WTC11 (cell line): ENCODE results near the gene STK35. TPM values are rescaled to one million over a fixed set of nuclear protein-coding genes. Genes with fewer than 3 reads are reported as not detected.

Experiments used
- ATAC-seq: fragments of 200-7000 bp; cut with Tn5 transposase; 2 replicates; pipeline ENCODE4 v1.10.0; 2021; ENCODE audit warnings: mild to moderate bottlenecking, moderate library complexity
- CTCF ChIA-PET: fragments of 300-600 bp; sonication (Branson Sonifier 250); formaldehyde crosslinking; loops from one replicate; lab custom pipeline; 2021; ENCODE audit warnings: antibody characterized with exemption; lab: Charles Lee
- POLR2A ChIA-PET: fragments of 350-600 bp; sonication (Branson Sonifier 250); formaldehyde crosslinking; loops from one replicate; lab custom pipeline; 2021; ENCODE audit warnings: antibody characterized with exemption; lab: Charles Lee
- DNase-seq: peaks from one replicate; pipeline ENCODE4 v3.0.0; 2021; ENCODE audit warnings: low spot score
- H3K27ac Mint-ChIP-seq: 2 replicates; pipeline ENCODE4 v1.8.0; 2021; ENCODE audit warnings: mixed read lengths
- H3K27me3 Mint-ChIP-seq: 2 replicates; pipeline ENCODE4 v1.8.0; 2021; ENCODE audit warnings: low read depth, mild to moderate bottlenecking, moderate library complexity, mixed read lengths
- H3K36me3 Mint-ChIP-seq: 2 replicates; pipeline ENCODE4 v1.8.0; 2021; ENCODE audit warnings: mixed read lengths
- H3K4me1 Mint-ChIP-seq: 2 replicates; pipeline ENCODE4 v1.8.0; 2022; ENCODE audit warnings: mixed read lengths
- H3K4me3 Mint-ChIP-seq: 2 replicates; pipeline ENCODE4 v1.8.0; 2021; ENCODE audit warnings: mild to moderate bottlenecking, moderate library complexity, mixed read lengths
- H3K9me3 Mint-ChIP-seq: 2 replicates; pipeline ENCODE4 v1.8.0; 2021; ENCODE audit warnings: mixed read lengths
- ATF1 ChIP-seq: sonication (generic); formaldehyde crosslinking; IDR thresholded peaks from 2 replicates; pipeline ENCODE4 v1.8.1; 2023; ENCODE audit warnings: mild to moderate bottlenecking, moderate library complexity, missing genetic modification reagents
- ATF2 ChIP-seq: sonication (generic); formaldehyde crosslinking; IDR thresholded peaks from 2 replicates; pipeline ENCODE4 v1.8.1; 2022; ENCODE audit warnings: low read depth, missing genetic modification reagents, borderline replicate concordance
- CBFB ChIP-seq: sonication (generic); formaldehyde crosslinking; IDR thresholded peaks from 2 replicates; pipeline ENCODE4 v1.8.1; 2022; ENCODE audit warnings: mild to moderate bottlenecking, low read depth, missing genetic modification reagents
- ELF4 ChIP-seq: sonication (generic); formaldehyde crosslinking; IDR thresholded peaks from 2 replicates; pipeline ENCODE4 v1.8.1; 2022; ENCODE audit warnings: low read depth, mild to moderate bottlenecking, moderate library complexity, missing genetic modification reagents
- ERG ChIP-seq: fragments of 250-450 bp; sonication (Bioruptor Pico); IDR thresholded peaks from 2 replicates; pipeline ENCODE4 v1.8.0; 2021; ENCODE audit warnings: mild to moderate bottlenecking
- FOXJ3 ChIP-seq: sonication (generic); formaldehyde crosslinking; IDR thresholded peaks from 2 replicates; pipeline ENCODE4 v1.9.0; 2021; ENCODE audit warnings: missing genetic modification reagents, mild to moderate bottlenecking, borderline replicate concordance
- MLX ChIP-seq: sonication (generic); formaldehyde crosslinking; IDR thresholded peaks from 2 replicates; pipeline ENCODE4 v1.8.1; 2023; ENCODE audit warnings: mild to moderate bottlenecking, missing genetic modification reagents, moderate library complexity
- MXD4 ChIP-seq: fragments of 250-450 bp; sonication (Bioruptor Pico); IDR thresholded peaks from 2 replicates; pipeline ENCODE4 v1.8.0; 2021; ENCODE audit warnings: mild to moderate bottlenecking, moderate library complexity, borderline replicate concordance
- NFATC4 ChIP-seq: fragments of 250-450 bp; sonication (Bioruptor Pico); IDR thresholded peaks from 2 replicates; pipeline ENCODE4 v1.9.0; 2021; ENCODE audit warnings: mild to moderate bottlenecking
- NR3C1 ChIP-seq: sonication (generic); formaldehyde crosslinking; conservative IDR thresholded peaks from 2 replicates; pipeline ENCODE4 v1.8.1; 2023; ENCODE audit warnings: low read depth, mild to moderate bottlenecking, missing genetic modification reagents
- OVOL2 ChIP-seq: fragments of 250-450 bp; sonication (Bioruptor Pico); IDR thresholded peaks from 2 replicates; pipeline ENCODE4 v1.9.0; 2021; ENCODE audit warnings: mild to moderate bottlenecking, borderline replicate concordance
- RORB ChIP-seq: fragments of 250-450 bp; sonication (Bioruptor Pico); IDR thresholded peaks from 2 replicates; pipeline ENCODE4 v1.9.0; 2021; ENCODE audit warnings: mild to moderate bottlenecking
- SOX15 ChIP-seq: fragments of 250-450 bp; sonication (Bioruptor Pico); IDR thresholded peaks from 2 replicates; pipeline ENCODE4 v1.9.0; 2021; ENCODE audit warnings: mild to moderate bottlenecking
- SP1 ChIP-seq: sonication (generic); formaldehyde crosslinking; conservative IDR thresholded peaks from 2 replicates; pipeline ENCODE4 v1.8.1; 2022; ENCODE audit warnings: missing genetic modification reagents
- TCF7 ChIP-seq: sonication (generic); formaldehyde crosslinking; IDR thresholded peaks from 2 replicates; pipeline ENCODE4 v1.8.0; 2022; ENCODE audit warnings: mild to moderate bottlenecking, low read depth, missing genetic modification reagents, moderate library complexity
- TP53 ChIP-seq: sonication (generic); formaldehyde crosslinking; IDR thresholded peaks from 2 replicates; pipeline ENCODE4 v1.8.1; 2023; ENCODE audit warnings: mild to moderate bottlenecking, missing genetic modification reagents
- ZNF317 ChIP-seq: sonication (generic); formaldehyde crosslinking; IDR thresholded peaks from 2 replicates; pipeline ENCODE4 v1.8.1; 2023; ENCODE audit warnings: low read depth, mild to moderate bottlenecking, moderate library complexity, missing genetic modification reagents, borderline replicate concordance
- ZNF416 ChIP-seq: fragments of 250-450 bp; sonication (Bioruptor Pico); IDR thresholded peaks from 2 replicates; pipeline ENCODE4 v1.9.0; 2021; ENCODE audit warnings: mild to moderate bottlenecking, inconsistent platforms
- total RNA-seq: library from RNA; stranded (reverse); gene quantifications from 3 replicates; pipeline ENCODE4 v1.2.3, GENCODE V29; 2021
- TF ChIP-seq, protein P1 (sequence below): sonication (generic); formaldehyde crosslinking; conservative IDR thresholded peaks from 2 replicates; pipeline ENCODE4 v1.8.1; 2022; ENCODE audit warnings: mild to moderate bottlenecking, missing genetic modification reagents
- TF ChIP-seq, protein P2 (sequence below): sonication (generic); formaldehyde crosslinking; IDR thresholded peaks from 2 replicates; pipeline ENCODE4 v1.8.1; 2023; ENCODE audit warnings: mild to moderate bottlenecking, moderate library complexity, missing genetic modification reagents
- TF ChIP-seq, protein P3 (sequence below): sonication (generic); formaldehyde crosslinking; IDR thresholded peaks from 2 replicates; pipeline ENCODE4 v1.8.0; 2023; ENCODE audit warnings: missing genetic modification reagents
- TF ChIP-seq, protein P4 (sequence below): sonication (generic); formaldehyde crosslinking; IDR thresholded peaks from 2 replicates; pipeline ENCODE4 v1.8.0; 2023; ENCODE audit warnings: mild to moderate bottlenecking, missing genetic modification reagents

Gene STK35
- total RNA-seq, 1 experiment from 2014 or later, result 37.2 TPM

DNA sequence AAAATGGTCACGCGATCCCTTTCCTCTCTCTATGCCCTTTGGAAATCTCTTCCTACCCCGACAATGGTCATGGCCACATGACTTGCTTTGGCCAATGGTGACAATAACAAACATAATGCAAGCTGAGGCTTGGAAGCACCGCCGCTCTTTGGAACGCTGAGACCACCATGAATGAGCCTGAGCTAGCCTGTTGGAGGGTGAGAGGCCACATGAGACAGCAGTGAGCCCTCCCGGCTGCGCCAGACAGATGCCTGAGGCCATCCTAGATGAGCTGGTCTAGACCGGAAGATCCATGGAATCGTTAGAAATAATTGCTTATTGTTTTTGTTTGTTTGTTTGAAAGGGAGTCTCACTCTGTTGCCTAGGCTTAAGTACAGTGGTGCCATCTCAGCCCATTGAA is 64.2 kb downstream of the STK35 start:
- H3K27me3 Mint-ChIP-seq, result no peaks in the 10 kb centered on the region
- CTCF ChIA-PET, result no interaction called here
- H3K4me3 Mint-ChIP-seq, result no peak overlapping the region

GRCh38 chr20:2167112-2167511 is 65.5 kb downstream of the STK35 start:
- H3K36me3 Mint-ChIP-seq, result no peaks in the 10 kb centered on the region
- TF ChIP-seq ZNF317 (no peak), SOX15 (CRISPR knock-in tag) (no peak), TP53 (CRISPR knock-in tag) (no peak), ERG (CRISPR knock-in tag) (no peak), TCF7 (CRISPR knock-in tag) (no peak), ATF1 (CRISPR knock-in tag) (no peak), ATF2 (CRISPR knock-in tag) (no peak), RORB (CRISPR knock-in tag) (no peak), FOXJ3 (no peak), CBFB (no peak)
- TF ChIP-seq, protein P1, sequence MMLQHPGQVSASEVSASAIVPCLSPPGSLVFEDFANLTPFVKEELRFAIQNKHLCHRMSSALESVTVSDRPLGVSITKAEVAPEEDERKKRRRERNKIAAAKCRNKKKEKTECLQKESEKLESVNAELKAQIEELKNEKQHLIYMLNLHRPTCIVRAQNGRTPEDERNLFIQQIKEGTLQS (CRISPR knock-in tag), result no peak
- ChIA-PET POLR2A (interaction anchor here (0.7 kb wide), 1 partner anchor 772 kb away, joined by 4 read pairs; no protein-coding TSS in a partner anchor), CTCF (interaction anchor here (0.7 kb wide), 1 partner anchor 31 kb away, joined by 3 read pairs; no protein-coding TSS in a partner anchor)
- H3K4me3 Mint-ChIP-seq, result no peak overlapping the region
- peaks cover 3% of the 10 kb centered on the region; the same call in 1 of the 2 replicates for H3K27me3 Mint-ChIP-seq
- no peaks in the 10 kb centered on the region for H3K9me3 Mint-ChIP-seq
- peaks cover 8% of the 10 kb centered on the region for H3K4me1 Mint-ChIP-seq
- DNase-seq (no peak), ATAC-seq (no peak)
- no peak overlapping the region for H3K27ac Mint-ChIP-seq

More for the DNA sequence above, 64.2 kb downstream of the STK35 start:
- POLR2A ChIA-PET, result no interaction called here
- Mint-ChIP-seq H3K9me3 (no peaks in the 10 kb centered on the region), H3K36me3 (no peaks in the 10 kb centered on the region), H3K27ac (no peak overlapping the region)
- no peak for ATAC-seq
- TF ChIP-seq TCF7 (CRISPR knock-in tag), result no peak
- TF ChIP-seq, protein P2, sequence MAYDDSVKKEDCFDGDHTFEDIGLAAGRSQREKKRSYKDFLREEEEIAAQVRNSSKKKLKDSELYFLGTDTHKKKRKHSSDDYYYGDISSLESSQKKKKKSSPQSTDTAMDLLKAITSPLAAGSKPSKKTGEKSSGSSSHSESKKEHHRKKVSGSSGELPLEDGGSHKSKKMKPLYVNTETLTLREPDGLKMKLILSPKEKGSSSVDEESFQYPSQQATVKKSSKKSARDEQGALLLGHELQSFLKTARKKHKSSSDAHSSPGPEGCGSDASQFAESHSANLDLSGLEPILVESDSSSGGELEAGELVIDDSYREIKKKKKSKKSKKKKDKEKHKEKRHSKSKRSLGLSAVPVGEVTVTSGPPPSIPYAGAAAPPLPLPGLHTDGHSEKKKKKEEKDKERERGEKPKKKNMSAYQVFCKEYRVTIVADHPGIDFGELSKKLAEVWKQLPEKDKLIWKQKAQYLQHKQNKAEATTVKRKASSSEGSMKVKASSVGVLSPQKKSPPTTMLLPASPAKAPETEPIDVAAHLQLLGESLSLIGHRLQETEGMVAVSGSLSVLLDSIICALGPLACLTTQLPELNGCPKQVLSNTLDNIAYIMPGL (CRISPR knock-in tag), result no peak
- no peak for TF ChIP-seq MXD4 (CRISPR knock-in tag)
- TF ChIP-seq ELF4, result no peak
- TF ChIP-seq, all 79 proteins: peak for 0
- peaks cover 8% of the 10 kb centered on the region; the same call in 1 of the 2 replicates for H3K4me1 Mint-ChIP-seq
- DNase-seq, result no peak

- ChIA-PET POLR2A (no interaction called here), CTCF (interaction anchor here (1.4 kb wide), 1 partner anchor 39 kb away, joined by 3 read pairs; no protein-coding TSS in a partner anchor)
- Mint-ChIP-seq H3K27ac (no peak overlapping the region), H3K4me1 (peaks cover 11% of the 10 kb centered on the region), H3K27me3 (peaks cover 3% of the 10 kb centered on the region; the same call in 1 of the 2 replicates), H3K4me3 (no peak overlapping the region), H3K36me3 (no peaks in the 10 kb centered on the region), H3K9me3 (no peaks in the 10 kb centered on the region)
- DNase-seq, result no peak
- no peak for ATAC-seq
- TF ChIP-seq, protein P3, sequence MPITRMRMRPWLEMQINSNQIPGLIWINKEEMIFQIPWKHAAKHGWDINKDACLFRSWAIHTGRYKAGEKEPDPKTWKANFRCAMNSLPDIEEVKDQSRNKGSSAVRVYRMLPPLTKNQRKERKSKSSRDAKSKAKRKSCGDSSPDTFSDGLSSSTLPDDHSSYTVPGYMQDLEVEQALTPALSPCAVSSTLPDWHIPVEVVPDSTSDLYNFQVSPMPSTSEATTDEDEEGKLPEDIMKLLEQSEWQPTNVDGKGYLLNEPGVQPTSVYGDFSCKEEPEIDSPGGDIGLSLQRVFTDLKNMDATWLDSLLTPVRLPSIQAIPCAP (CRISPR knock-in tag), result no peak
- no peak for TF ChIP-seq ERG (CRISPR knock-in tag)
- TF ChIP-seq NR3C1, result no peak
- TF ChIP-seq, protein P4, sequence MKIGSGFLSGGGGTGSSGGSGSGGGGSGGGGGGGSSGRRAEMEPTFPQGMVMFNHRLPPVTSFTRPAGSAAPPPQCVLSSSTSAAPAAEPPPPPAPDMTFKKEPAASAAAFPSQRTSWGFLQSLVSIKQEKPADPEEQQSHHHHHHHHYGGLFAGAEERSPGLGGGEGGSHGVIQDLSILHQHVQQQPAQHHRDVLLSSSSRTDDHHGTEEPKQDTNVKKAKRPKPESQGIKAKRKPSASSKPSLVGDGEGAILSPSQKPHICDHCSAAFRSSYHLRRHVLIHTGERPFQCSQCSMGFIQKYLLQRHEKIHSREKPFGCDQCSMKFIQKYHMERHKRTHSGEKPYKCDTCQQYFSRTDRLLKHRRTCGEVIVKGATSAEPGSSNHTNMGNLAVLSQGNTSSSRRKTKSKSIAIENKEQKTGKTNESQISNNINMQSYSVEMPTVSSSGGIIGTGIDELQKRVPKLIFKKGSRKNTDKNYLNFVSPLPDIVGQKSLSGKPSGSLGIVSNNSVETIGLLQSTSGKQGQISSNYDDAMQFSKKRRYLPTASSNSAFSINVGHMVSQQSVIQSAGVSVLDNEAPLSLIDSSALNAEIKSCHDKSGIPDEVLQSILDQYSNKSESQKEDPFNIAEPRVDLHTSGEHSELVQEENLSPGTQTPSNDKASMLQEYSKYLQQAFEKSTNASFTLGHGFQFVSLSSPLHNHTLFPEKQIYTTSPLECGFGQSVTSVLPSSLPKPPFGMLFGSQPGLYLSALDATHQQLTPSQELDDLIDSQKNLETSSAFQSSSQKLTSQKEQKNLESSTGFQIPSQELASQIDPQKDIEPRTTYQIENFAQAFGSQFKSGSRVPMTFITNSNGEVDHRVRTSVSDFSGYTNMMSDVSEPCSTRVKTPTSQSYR (CRISPR knock-in tag), result no peak
- no peak for TF ChIP-seq ZNF416 (CRISPR knock-in tag)
- TF ChIP-seq MLX, result no peak
- no peak for TF ChIP-seq OVOL2 (CRISPR knock-in tag)
- no peak for TF ChIP-seq NFATC4 (CRISPR knock-in tag)
- no peak for TF ChIP-seq ELF4
- no peak for TF ChIP-seq SP1 (CRISPR knock-in tag)
Observed at GRCh38 chr20:2168946-2169345, 67.3 kb downstream of the STK35 start.
